ENCODE data around the gene WNT2B. TPM values are rescaled to one million over a fixed set of nuclear protein-coding genes. Genes with fewer than 3 reads are reported as not detected.

WNT2B gene
- polyA plus RNA-seq, 1 of the 3 experiments (the other 2 are of a cell fraction): 4.3 TPM

DNA sequence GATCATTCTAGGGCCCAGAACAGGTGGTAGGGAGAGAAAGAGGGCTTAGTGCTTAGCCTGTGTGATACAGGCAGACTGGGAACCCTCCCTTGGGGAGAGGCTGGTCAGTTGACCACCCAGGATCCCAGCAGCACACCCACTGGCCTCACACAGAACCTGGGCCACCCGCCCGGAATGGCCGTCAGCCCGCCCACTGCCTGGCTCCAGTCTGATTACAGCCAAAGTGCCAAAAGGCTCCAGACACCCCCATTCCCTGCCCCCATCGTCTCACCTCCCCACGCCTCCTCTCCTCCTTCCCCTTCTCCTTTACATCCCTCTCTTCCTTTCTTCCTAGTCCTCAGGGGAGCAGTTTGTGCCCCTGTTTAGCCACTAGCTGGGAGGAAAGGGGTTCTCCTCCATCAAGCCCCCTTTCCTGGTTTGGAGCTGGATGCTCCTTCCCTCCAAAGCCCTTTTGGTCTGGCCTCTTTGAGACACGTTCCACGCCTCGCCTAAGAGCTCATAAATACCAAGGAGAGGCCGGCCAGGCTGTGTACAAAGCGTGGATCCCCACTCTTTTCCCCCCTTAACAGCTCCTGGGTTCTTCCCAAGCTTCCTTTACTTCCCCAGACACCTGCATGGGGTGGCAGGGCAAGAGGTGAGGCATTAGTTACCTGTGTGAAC is 4.6 kb upstream of the WNT2B start:
- no peaks in the 10 kb centered on the region for H3K27me3 ChIP-seq (ENCODE audit: insufficient read depth)
- no peak for DNase-seq
- peaks cover 0 to 20% of the 10 kb centered on the region in 2 experiments; a peak in 1 of 4 replicates for H3K4me1 ChIP-seq (ENCODE audit: control insufficient read depth in 1 of 2, insufficient read depth in 2 of 2, low read depth in 1 of 2, low read length in 1 of 2)
- TF ChIP-seq, protein P1, sequence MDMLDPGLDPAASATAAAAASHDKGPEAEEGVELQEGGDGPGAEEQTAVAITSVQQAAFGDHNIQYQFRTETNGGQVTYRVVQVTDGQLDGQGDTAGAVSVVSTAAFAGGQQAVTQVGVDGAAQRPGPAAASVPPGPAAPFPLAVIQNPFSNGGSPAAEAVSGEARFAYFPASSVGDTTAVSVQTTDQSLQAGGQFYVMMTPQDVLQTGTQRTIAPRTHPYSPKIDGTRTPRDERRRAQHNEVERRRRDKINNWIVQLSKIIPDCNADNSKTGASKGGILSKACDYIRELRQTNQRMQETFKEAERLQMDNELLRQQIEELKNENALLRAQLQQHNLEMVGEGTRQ (IDR thresholded peaks at IDR 0.05; ENCODE audit: borderline replicate concordance, low read depth, low read length): no peak
- no peak for TF ChIP-seq NRF1 (IDR thresholded peaks at IDR 0.05; ENCODE audit: low read depth, low read length)
- TF ChIP-seq RXRA (IDR thresholded peaks at IDR 0.05; ENCODE audit: borderline replicate concordance, low read depth): no peak
- no peak for TF ChIP-seq EP300 (IDR thresholded peaks at IDR 0.05; ENCODE audit: borderline replicate concordance in 1 of 2, low read depth in 1 of 2, low read length in 1 of 2)
- TF ChIP-seq, protein P2, sequence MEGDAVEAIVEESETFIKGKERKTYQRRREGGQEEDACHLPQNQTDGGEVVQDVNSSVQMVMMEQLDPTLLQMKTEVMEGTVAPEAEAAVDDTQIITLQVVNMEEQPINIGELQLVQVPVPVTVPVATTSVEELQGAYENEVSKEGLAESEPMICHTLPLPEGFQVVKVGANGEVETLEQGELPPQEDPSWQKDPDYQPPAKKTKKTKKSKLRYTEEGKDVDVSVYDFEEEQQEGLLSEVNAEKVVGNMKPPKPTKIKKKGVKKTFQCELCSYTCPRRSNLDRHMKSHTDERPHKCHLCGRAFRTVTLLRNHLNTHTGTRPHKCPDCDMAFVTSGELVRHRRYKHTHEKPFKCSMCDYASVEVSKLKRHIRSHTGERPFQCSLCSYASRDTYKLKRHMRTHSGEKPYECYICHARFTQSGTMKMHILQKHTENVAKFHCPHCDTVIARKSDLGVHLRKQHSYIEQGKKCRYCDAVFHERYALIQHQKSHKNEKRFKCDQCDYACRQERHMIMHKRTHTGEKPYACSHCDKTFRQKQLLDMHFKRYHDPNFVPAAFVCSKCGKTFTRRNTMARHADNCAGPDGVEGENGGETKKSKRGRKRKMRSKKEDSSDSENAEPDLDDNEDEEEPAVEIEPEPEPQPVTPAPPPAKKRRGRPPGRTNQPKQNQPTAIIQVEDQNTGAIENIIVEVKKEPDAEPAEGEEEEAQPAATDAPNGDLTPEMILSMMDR (IDR thresholded peaks at IDR 0.05): no peak
- TF ChIP-seq TCF12 (IDR thresholded peaks at IDR 0.05): no peak
- no peaks in the 10 kb centered on the region for H3K9me3 ChIP-seq
- H3K27ac ChIP-seq (ENCODE audit: low read depth in 2 of 2, low read length in 1 of 2): no peak overlapping the region
- ChIA-PET POLR2A (no interaction called here), CTCF (interaction anchor here (0.8 to 2.1 kb wide), 3 partner anchors 8 to 113 kb away, joined by 3 to 8 read pairs (median 3); no protein-coding TSS in a partner anchor)
- no peaks in the 10 kb centered on the region for H3K79me2 ChIP-seq (ENCODE audit: insufficient read depth)
- no peak overlapping the region for H2AFZ ChIP-seq (ENCODE audit: low read depth)
- no peaks in the 10 kb centered on the region for H4K20me1 ChIP-seq (ENCODE audit: insufficient read depth)
- 94% methylated on average over 11 of the region's 11 CpGs for WGBS (ENCODE audit: low lambda C conversion rate)
- no peak overlapping the region for H3K9ac ChIP-seq
- H3F3A ChIP-seq (replicated peaks; ENCODE audit: insufficient read depth): no peaks in the 10 kb centered on the region
- H3K36me3 ChIP-seq (replicated peaks in 1 of 2; ENCODE audit: control insufficient read depth in 1 of 2, insufficient read depth in 2 of 2, low read length in 1 of 2): no peaks in the 10 kb centered on the region
- H3K4me2 ChIP-seq: no peak overlapping the region
- no peaks in the 10 kb centered on the region for H3K9me2 ChIP-seq
- H3K4me3 ChIP-seq (ENCODE audit: low read depth in 2 of 2, low read length in 1 of 2): no peak overlapping the region

DNA sequence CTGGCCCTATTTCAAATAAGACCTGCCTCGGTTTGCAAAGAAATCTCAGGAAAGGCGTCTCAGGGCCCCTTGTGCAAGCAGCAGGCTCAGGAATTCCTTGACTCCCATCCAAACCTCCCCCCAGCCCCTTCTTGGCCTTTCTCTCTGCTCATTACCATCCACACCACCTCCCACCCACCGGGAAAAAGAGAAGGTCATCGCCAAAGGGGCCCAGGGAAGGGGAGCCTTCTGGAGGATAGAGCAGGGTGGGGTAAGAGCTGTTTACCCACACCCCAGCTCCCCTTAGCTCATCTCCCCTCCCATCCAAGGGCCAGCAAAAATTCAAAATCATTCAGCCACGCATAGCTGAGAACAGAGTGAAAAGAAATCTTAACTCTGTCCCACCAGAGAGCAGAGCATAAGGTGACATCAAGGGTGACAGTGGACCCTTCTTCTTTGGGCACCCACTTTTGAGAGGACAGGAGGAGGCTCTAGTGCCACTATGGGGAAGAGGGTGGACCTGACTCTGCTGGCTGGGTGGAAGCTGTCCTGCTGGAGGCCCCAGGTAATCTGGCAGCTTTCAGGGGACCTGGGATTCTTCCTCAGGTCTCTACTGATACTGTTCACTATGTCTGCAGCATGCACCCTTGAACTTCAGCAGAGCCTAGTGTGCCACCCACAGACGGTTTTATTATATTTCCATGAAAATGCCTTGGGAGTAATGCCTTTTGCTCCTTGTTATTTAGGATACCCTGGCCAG is 3.9 kb upstream of the WNT2B start:
- Histone ChIP-seq H3K4me1 (ENCODE audit: control insufficient read depth in 1 of 2, insufficient read depth in 2 of 2, low read depth in 1 of 2, low read length in 1 of 2) (peaks cover 0 to 20% of the 10 kb centered on the region in 2 experiments; a peak in 1 of 4 replicates), H3K4me2 (no peak overlapping the region), H4K20me1 (ENCODE audit: insufficient read depth) (no peaks in the 10 kb centered on the region), H2AFZ (ENCODE audit: low read depth) (no peak overlapping the region), H3K79me2 (ENCODE audit: insufficient read depth) (no peaks in the 10 kb centered on the region), H3K36me3 (replicated peaks in 1 of 2; ENCODE audit: control insufficient read depth in 1 of 2, insufficient read depth in 2 of 2, low read length in 1 of 2) (no peaks in the 10 kb centered on the region), H3K9ac (no peak overlapping the region), H3K9me2 (no peaks in the 10 kb centered on the region), H3K4me3 (ENCODE audit: low read depth in 2 of 2, low read length in 1 of 2) (no peak overlapping the region), H3K9me3 (no peaks in the 10 kb centered on the region), H3K27me3 (ENCODE audit: insufficient read depth) (no peaks in the 10 kb centered on the region), H3K27ac (ENCODE audit: low read depth in 2 of 2, low read length in 1 of 2) (no peak overlapping the region), H3F3A (replicated peaks; ENCODE audit: insufficient read depth) (no peaks in the 10 kb centered on the region)
- TF ChIP-seq MEF2A (IDR thresholded peaks at IDR 0.05; ENCODE audit: borderline replicate concordance, low read depth): no peak
- TF ChIP-seq EP300 (IDR thresholded peaks at IDR 0.05; ENCODE audit: borderline replicate concordance in 1 of 2, low read depth in 1 of 2, low read length in 1 of 2): no peak
- TF ChIP-seq, protein P3, sequence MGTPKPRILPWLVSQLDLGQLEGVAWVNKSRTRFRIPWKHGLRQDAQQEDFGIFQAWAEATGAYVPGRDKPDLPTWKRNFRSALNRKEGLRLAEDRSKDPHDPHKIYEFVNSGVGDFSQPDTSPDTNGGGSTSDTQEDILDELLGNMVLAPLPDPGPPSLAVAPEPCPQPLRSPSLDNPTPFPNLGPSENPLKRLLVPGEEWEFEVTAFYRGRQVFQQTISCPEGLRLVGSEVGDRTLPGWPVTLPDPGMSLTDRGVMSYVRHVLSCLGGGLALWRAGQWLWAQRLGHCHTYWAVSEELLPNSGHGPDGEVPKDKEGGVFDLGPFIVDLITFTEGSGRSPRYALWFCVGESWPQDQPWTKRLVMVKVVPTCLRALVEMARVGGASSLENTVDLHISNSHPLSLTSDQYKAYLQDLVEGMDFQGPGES (IDR thresholded peaks at IDR 0.05; ENCODE audit: low read depth, low read length): no peak
- TF ChIP-seq, protein P4, sequence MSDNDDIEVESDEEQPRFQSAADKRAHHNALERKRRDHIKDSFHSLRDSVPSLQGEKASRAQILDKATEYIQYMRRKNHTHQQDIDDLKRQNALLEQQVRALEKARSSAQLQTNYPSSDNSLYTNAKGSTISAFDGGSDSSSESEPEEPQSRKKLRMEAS (IDR thresholded peaks at IDR 0.05; ENCODE audit: low read depth): no peak
- no peak for TF ChIP-seq SMC3 (IDR thresholded peaks at IDR 0.05; ENCODE audit: low read depth, low read length)
- no peak for TF ChIP-seq TAF1 (IDR thresholded peaks at IDR 0.05; ENCODE audit: borderline replicate concordance, low read depth, low read length)
- no peak for TF ChIP-seq POLR2AphosphoS5 (IDR thresholded peaks at IDR 0.05; ENCODE audit: low read depth, low read length)
- no peak for DNase-seq
- POLR2A ChIA-PET: no interaction called here
- WGBS (ENCODE audit: low lambda C conversion rate): 63% methylated on average over 6 of the region's 6 CpGs
- CTCF ChIA-PET: interaction anchor here (0.8 to 2.1 kb wide), 7 partner anchors 9 to 135 kb away, joined by 3 to 8 read pairs (median 3); no protein-coding TSS in a partner anchor
